HG03565 (cell line): ENCODE data around the gene TLCD1.
A peak's percentile ranks its signal among the peaks of the same experiment; 100 is the strongest.
"Not testable (repeated sequence)": the region's sequence is repeated elsewhere in the genome, so short reads cannot be mapped to it uniquely, and the experiment has no call there.

ENCODE experiments used
- ATAC-seq: cut with Tn5 transposase; IDR thresholded peaks from one replicate; pipeline ENCODE4 v1.9.1; 2021; ENCODE audit warnings: mild to moderate bottlenecking, moderate library complexity; ENCODE audit not compliant: unreplicated experiment

Gene TLCD1

DNA sequence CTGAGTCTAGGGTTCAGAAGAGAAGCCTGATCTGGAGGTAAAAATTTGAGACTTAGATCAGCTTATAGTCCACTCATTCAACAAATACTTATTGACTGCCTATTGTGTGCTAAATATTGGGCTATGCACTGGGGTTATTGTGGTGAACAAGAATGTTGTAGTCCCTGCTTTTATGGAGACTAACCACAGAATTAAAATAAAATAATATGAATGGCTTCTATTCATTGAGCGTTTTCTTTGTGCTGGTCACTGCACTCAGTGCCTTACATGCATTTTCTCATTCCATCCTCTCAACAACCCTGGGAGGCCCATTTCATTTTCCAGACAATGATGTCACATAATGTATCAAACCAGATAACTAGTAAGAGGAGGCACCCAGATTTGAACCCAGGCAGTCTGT, 7.3 kb upstream of the TLCD1 start:
- ATAC-seq, result no peak

DNA sequence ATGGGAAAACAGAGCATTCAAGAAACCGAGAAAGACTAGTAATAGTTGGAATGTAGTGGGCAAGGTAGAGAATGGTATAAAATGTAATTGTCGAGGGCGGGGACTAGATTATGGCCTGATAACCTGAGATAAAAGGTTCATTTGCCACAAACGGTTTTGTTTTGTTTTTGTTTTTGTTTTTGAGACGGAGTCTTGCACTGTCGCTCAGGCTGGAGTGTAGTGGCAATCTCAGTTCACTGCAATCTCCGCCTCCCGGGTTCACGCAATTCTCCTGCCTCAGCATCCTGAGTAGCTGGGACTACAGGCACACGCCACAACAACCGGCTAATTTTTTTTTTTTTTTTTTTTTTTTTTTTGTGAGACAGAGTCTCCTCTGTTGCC, 3.9 kb upstream of the TLCD1 start:
- ATAC-seq, result no peak

DNA sequence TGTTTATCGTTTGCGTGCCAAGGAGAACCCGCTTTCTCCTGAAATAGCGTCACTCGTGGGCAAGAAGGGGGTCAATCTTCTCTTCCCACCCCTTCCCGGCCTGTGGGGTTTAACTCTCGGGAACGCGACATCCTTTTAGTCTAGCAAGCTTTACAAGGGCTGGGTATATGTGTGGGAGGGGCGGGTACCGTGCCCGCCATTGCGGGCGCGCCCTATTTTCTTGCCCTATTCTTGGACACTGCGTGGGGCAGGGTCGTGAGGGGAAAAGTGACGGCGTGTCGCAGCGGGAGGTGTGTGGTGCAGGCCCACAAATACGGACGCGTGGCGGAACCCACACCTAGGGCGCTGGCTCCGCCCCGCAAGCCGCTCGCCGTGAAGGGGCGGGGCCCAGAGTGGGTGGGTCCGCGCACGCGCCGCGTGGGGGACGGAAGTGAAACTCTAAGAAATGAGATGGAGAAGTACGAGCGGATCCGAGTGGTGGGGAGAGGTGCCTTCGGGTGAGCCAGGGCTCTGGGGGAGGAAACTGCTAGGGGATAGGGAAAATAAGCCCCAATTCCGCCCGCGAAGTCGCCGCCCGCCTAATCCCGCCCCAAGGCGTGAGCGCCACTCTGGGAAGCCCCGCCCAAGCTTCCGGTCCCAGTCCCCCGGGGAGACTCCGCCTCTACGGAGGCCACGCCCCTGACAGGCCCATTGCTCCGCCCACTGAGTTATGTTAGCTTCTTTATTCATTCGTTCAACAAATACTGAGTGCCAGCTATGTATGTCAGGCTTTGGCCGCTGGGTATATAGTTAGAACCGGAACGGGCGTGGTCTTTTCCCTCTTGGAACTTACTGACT, 2.5 kb upstream of the TLCD1 start, which contains the start of gene NEK8:
Gene NEK8 (plus strand): TSS at position 425 of the 837 bp plus-strand sequence. CDS start 26 bp downstream, at position 451.
- ATAC-seq, result peak; percentile 27

DNA sequence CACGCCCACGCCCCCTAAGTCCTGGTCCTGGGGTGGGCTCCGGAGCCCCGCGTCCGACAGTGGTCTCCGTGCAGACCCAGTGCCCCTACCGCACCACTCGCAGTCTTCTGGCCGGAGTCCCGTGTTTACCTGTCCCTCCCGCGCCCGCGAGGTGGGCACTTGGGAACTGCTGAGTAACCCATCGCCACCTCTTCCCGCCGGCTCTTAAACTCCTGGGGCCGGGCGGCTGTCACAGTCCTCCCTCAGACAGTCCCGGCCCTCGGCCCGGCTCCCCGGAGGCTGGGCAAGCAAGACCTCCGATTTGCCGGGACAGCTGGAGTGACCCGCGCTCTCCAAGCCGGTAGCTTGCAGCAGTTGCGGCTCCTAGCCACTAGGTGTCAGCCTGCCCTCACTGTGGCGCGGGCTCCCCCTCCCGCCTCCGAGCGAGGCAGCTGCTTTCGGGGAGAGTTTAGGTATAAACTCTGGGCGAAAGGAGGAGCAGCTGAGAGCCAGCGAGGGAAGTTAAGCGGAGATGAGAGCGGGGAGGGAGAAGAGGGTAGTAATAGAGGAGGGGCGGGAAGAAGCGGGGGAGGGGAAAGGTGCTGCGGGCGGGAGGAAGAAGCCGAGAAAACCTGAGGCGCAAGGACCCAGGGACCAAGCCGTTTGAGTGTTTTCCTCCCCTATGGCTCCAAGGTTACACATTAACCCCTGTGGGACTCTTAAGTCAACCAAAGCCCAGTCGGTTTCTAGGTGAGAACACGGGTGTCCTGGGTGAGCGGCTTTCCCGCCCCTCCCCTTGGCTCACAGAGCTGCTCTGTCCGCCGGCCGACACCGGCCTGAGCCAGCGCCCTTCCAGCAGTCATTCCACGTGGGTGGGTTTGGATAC, 826 bp upstream of the TLCD1 start:
- ATAC-seq, result peak; percentile 34

DNA sequence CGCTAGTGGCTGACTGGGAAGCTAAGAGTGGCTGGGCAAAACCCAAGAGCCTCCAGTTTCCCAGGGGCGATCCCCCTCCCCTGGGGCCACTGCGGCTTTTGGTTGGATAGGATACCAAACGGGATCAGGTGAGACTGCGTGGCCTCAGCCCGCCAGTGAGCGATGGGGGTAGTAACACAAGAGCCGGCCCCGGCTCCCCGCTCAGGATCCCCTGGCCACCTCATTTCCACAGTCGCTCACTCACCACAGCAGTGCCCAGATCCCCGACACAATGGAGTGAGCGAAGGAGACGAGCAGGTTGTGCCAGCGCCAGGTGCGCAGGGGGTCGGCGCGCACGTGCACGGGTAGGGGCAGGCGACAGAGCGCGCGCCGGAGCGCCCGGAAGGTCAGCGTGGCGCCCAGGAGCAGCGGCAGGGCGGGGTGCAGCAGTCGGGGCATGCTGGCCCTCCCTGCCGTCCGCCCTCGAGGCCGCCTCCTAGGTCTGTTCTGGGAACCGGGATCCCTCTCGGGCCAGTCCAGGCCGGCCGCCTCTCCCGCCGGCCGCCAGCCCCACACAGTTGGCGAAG, 290 bp downstream of the TLCD1 start:
- no peak for ATAC-seq

DNA sequence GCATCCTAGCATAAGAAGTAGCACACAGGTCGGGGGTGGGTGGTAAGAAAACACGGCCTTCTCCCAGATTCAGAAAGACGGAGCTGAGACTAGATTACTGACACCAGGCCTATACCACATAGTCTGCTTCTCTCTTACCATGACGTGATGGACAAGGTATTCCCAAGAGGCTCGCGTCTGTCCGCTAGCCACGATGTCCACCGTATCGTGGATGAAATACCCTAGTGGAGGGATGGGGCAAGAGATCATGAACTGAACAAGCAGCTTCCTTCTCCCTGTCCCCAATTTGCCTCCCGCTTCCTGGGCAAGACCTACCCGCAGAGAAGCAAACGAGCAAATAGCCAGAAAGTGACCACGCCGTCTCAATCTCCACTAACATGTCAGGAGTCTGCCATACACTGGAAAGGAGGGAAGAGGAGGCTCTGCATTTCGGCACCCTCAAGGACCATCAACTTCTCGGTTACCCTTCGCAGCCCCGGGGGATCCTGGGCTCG, 820 bp downstream of the TLCD1 start:
- no peak for ATAC-seq

DNA sequence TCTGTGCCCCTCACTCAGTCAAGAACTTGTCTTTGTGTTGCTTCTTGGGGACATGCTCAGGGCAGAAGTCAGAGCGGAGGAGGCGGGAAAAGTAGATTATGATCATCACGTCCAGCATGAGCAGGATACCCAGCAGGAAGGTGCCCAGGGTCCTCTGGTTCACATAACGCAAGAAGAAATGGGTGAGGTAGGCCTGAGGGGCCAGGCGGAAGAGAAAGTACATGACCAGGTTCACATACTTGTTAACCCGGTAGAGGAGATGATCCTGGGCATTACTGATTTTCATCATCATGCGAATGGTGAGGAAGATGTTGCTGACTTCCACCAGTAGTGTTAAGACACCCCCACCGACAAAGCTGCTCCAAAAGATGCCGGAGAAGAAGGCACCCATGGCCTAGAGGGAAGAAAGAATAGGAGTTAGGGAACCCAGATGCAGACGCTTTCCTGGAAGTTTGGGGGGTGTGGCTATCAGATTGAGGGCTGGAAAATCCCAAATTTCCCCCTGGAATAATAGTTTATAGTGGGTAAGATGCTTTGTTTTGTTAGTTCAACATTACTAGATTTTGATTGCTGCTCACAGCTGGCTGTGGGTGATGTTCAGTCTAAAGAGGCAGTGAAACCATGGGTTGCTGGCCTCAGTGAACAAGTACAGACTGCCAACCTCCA, 1.4 kb downstream of the TLCD1 start:
- no peak for ATAC-seq

DNA sequence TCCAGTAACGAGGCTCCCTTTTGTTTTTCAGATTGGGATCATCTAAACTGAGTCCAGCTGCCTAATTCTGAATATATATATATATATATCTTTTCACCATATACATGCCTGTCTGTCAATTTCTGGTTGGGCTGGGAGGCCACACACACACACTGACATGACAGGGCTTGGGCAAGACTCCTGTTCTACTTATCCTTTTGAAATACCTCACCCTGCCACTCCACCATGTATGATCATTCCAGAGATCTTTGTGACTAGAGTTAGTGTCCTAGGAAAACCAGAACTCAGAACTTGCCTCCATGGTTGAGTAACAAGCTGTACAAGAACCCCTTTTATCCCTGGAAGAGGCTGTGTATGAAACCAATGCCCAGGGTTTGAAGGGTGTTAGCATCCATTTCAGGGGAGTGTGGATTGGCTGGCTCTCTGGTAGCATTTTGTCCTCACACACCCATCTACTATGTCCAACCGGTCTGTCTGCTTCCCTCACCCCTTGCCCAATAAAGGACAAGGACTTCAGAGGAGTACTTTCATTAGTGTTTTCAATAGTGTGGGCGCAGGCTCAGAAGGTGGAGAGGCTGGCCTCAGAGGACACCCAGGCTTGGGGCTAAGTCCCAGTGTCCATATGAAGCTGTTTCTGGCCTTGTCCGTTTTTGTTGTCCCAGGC, 2.1 kb downstream of the TLCD1 start:
- ATAC-seq, result not testable (repeated sequence)

DNA sequence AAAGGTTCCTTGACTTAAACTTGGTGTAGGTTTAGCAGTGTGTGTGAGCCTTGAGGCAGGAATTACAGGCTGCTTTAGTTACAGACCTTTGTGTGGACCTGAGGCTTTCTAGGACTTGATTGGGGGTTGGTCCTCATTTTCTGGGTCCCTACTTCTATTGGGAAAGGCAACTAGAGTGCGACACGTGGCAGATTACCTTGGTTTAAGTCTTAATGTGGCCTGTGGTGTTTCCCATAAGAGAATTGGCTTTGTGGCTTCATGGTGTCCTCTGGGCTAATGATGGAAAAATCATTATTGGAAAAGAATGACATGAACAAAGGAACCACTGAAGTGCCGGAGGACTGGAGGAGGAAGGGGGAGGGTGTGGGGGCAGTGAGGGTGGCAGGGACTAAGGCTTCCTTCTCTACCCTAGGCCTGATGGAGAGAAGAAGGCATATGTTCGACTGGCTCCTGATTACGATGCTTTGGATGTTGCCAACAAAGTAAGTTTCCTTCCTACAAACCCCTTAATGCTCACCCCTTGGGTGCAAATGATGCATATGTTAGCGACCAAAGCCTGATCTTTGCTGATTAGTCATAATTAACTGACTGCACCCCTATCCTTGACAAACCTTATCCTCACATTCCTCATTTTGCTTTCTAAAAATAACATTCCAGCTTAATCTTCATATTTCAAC, 2.7 kb downstream of the TLCD1 start:
- ATAC-seq, result no peak

DNA sequence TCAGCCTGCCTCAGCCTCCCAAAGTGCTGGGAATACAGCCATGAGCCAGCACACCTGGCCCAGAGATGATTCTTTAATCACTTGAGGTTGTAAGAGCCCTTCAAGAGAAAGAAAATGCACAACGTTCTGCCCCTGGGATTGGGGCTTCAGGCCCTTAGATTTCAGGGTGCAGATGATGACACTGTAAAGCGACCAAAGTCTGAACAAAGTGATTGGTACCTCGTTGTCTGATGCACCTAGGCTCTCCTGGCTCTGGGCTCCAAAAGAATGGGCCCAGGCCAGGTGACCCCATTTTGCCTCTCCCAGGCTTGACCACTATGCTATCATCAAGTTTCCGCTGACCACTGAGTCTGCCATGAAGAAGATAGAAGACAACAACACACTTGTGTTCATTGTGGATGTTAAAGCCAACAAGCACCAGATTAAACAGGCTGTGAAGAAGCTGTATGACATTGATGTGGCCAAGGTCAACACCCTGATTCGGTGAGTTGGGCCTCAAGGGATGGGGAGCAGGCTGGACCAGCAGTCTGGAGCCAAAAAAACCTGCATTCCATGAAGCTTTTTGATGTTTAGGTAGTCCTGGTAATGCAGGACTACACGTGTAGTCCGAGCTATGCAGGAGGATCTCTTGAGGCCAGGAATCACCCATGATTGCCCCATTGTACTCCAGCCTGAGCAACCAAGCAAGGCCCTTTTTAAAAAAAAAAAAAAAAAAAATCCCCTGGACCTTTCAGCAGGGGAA, 3.4 kb downstream of the TLCD1 start:
- no peak for ATAC-seq

DNA sequence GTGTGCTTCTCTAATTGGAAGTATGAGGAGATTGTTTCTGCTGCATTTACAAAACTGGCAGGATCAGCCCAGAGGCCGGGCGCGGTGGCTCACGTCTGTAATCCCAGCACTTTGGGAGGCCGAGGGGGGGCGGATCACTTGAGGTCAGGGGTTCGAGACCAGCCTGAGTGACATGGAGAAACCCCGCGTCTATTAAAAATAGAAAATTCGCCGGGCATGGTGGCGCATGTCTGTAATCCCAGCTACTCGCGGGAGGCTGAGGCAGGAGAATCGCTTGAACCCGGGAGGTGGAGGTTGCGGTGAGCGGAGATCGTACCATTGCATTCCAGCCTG, 5.1 kb downstream of the TLCD1 start:
- not testable (repeated sequence) for ATAC-seq

DNA sequence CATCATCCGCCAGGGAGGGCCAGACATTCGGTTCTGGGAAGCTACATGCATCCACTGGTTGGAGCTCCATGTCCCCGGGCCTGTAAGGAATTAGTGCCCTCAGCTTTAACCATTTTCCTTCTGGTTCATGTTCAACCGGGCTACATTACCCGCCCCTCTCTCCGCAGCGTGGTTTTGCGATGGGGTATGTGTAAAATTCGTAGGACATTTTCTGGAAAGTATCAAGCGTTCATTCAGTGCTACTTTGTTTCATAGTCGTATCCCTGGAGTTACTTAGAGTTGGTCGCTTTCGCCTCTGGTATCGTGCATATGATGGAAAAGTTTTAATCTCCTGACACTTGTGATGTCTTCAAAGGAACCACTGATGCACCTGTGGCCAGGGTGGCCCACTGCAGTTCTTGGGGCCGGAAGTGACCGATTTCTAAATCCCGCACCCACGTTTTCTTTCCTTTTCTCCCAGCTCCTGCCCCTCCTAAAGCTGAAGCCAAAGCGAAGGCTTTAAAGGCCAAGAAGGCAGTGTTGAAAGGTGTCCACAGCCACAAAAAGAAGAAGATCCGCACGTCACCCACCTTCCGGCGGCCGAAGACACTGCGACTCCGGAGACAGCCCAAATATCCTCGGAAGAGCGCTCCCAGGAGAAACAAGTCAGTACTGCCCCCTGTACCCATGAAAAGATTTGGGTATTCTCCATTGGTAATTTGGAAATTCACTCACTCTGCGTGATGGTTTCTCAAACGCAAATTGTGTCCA, 5.6 kb downstream of the TLCD1 start:
- no peak for ATAC-seq

DNA sequence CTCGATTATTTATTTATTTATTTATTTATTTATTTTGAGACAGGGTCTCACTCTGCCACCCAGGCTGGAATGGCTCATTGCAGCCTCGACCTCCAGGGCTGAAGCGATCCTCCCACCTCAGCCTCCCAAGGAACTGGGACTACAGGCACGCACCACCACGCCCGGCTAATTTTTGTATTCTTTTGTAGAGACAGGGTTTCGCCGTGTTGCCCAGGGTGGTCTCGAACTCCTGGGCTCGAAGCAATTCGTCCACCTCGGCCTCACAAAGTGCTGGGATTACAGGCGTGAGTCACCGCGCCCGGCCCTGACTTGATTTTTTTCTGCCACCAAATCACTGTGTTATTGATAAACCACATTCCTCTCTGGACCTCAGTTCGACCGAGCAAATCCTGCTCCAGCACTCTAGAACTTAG, 7.0 kb downstream of the TLCD1 start:
- no peak for ATAC-seq

DNA sequence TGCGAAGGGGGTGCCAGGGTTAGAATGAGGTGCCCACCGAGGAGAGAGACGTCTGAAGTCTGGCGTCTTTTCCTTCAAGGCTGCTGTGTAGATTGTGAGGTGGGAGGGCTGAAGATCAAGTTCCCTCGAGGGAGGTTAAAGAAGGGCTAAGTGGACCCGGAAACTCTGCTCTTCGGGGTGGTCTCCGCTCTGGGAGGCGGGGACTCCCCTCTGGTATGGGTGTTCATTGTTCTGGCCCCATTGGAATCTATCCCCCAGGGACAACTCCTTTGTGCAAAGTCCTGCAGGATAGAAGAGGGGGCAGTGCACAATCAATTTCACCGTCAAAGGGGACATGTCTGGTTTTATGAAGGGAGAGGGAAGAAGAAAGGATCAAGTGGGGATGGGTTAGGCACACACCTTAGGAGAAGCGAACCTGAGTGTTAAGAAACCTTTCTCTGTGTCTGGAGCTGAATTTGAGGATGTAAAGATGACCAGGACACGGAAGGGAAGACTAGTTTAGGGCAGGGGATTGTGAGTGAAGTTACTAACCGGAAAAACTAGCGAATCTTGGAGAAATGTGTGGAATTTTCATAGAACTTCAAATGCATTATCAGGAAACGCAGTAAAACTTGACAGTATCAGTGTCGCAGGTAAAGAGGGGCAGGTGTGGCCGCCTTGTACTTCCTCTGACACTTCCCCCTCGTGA, 7.6 kb downstream of the TLCD1 start:
- ATAC-seq, result no peak

DNA sequence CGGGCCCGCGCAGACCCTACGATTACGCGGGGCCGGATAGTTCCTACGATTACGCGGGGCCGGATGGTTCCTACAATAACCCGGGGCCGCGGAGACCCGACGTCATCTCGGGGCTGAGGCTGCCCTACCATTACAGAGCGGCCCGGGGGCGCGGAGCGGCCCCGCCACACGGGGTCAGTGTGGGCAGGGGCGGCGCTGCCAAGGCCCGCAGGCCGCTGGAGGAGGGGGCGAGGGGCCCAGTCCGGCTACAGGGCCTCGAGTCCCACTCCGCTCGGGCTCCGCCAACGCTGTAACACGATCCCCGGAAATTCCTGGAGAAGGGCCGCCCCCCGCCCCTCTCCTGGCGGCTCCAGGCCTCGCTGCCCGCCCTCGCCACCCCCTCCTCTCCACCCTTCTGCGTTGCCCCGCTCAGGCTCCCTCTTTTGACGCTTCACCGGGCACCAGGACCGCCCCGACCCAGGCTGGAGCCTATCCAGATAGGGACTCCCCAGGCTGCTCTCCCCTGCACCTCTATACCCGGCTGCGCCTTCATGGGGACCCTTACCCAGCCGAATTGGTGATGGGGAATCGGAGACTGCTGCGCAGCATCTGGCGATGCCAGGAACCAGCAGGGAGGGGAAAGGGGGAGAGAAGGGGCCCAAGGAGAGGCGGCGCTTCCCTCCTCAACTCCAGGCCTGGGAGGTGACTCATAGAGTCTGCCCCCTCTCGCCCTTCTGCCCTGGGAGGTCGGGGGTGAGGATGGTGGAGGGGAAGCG, 8.3 kb downstream of the TLCD1 start, which contains the start of gene RAB34:
Gene RAB34 (minus strand): TSS at position 291 of the 755 bp plus-strand sequence. CDS start 602 bp downstream, outside the sequence.
- ATAC-seq, result no peak

DNA sequence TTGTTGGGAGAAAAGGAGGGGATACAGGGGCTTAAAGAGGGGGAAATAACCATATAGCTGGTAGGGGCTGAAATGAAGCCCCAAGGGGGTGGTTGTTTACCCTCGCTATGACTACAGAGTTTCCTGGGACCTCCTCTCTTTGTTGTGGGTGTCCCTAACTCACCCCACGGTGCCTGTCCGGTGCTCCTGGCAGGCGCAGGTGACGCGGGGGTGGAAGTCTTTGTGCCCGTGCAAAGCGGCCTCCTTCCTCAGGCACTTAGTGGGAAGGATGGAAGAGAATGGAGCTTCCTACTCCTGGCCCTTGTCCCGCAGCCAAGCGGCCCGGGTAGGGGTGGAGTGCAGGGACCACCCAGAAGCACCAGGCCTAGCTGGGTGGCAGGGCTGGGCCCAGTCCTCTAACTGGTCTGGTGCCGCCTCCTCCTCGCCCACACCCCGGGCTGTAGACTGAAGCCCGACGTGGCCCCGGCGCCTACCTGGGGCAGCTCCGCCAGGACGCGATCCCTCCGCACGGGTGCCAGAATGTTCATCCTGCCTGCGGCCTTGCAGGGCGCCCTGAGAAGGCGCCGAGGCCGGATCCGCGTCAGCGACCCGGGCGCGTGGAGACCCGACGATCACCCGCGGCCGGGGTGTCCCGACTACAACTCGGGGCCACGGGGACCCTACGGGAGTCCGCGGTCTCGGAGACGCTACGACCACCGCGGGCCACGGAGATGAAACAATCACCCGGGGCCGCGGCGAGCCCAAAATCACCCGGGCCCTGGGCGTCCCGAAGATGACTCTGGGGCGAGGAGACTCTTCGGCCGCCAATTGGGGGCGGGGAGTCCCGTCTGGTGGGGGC, 9.1 kb downstream of the TLCD1 start:
- ATAC-seq, result no peak
